GM19467 (cell line): Measurements from ENCODE around the gene MPG.
A peak's percentile ranks its signal among the peaks of the same experiment; 100 is the strongest.
"Not testable (repeated sequence)": the region's sequence is repeated elsewhere in the genome, so short reads cannot be mapped to it uniquely, and the experiment has no call there.

ENCODE experiments used
- ATAC-seq: cut with Tn5 transposase; IDR thresholded peaks from one replicate; pipeline ENCODE4 v1.9.1; 2021; ENCODE audit warnings: mild to moderate bottlenecking, moderate library complexity; ENCODE audit not compliant: unreplicated experiment

The MPG gene, protein sequence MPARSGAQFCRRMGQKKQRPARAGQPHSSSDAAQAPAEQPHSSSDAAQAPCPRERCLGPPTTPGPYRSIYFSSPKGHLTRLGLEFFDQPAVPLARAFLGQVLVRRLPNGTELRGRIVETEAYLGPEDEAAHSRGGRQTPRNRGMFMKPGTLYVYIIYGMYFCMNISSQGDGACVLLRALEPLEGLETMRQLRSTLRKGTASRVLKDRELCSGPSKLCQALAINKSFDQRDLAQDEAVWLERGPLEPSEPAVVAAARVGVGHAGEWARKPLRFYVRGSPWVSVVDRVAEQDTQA

DNA sequence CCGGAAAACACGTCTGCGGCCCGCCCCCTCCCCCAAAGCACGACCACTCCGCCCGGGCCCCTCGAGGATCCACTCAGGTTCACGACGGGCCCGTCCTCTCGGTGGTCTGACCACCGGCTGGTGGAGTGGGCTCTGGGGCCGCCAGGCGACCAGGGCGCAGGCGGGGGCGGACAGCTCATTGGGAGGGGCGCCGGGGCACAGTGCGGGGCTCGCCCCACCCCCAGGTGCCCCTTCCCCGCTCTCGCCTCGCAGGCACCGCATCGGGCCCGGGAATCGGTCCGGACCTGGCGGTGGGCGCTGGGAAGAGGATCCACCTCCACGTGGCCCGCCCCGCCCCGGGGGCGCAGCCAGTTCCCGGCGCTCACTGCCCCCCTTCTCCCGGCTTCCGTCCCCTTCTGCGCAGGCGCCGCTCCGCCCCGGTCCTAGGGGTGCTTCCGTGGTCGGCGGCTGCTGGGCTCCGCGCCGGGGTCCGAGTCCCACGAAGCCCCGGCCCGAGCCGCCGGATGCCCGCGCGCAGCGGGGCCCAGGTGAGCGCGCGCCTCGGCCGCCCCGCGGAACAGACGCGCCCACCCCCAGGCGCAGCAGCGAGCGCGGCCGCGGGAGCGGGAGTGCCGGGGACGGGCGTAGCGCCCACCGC, at the start of gene MPG:
TSS of gene MPG (plus strand) at position 419 of the 637 bp plus-strand sequence. CDS start at position 504, 85 bp downstream.
- peak; percentile 46 for ATAC-seq

DNA sequence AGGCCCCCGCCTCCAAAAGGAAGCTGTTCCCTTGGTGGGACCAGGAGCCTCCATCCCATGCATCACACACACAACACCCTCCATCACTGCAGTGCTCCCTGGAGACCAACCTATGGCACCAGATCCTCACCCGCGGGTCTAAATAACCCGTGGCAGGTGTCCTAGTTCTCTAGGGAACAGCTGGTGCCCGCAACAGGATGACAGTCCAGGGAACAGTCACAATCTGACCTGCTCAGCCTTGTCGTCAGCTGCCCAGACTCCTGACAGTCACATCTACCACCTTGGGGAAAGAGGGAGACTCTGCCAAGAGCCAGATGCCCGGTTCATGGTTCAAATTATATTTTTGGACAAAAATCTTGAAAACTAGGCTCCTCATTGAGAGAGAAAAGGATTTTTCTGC, 47.4 kb upstream of the MPG start:
- not testable (repeated sequence) for ATAC-seq

DNA sequence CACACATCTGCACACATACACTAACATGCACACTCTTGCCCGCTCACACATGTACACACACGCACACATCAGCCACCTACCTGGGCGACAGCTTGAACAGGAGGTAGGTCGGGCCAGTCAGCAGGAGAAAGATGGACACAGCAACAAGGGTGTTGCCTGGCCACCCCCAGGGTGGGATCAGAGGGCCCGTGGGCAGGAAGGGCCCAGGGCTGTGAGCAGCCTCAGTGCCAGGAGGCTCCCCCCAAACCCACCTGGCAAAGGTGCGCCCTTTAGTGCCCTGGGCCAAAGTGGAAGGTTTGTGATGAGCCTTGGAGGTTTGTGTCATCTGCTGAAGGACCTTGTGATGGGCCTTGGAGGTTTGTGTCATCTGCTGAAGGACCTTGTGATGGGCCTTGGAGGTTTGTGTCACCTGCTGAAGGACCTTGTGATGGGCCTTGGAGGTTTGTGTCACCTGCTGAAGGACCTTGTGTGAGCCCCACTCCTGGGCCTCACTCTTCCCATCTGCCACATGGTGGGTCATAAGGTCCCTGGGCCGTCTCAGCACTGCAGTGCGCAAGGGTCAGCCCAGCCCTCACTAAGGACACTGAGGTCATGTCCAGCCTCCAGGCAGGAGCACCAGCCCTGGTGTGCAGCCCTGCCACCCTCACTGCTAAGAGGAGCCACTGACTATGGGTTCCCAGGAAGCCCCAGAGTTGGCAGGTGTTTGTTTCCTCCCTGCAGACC, 44.7 kb upstream of the MPG start:
- ATAC-seq = not testable (repeated sequence)

DNA sequence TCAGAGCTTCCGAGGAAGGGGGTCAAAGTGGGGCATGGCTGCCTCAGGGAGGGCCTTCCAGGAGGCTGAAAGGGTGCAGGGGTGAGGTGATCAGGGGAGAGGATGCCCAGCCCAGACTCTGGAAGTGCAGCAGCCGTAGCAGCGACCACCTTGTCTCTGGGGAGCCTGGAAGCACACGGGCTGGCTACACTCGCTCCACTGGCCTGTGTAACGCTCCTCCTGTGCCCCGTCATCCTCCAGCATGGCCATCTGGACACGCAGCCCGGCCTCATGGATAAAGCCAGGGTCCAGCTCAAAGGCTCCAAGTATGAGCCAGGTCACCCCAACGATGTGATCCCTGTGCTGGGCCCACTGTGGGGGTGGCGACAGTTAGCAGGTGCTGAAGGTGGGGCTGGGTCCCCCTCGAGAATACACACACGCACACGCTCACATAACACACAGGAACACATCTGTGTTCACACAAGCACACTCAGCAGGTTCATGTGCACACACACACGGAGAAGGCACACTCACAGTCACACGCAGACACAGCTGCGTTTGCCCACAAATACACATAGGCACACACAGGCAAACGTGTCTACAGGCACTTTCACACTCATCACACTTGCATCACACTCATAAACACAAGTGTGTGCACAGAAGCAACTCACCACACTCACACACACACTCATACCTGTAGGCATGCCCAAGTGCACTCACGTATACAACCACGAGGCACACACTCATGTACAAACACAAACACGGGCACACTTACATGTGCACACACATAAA, 44.0 kb upstream of the MPG start:
- ATAC-seq = no peak

DNA sequence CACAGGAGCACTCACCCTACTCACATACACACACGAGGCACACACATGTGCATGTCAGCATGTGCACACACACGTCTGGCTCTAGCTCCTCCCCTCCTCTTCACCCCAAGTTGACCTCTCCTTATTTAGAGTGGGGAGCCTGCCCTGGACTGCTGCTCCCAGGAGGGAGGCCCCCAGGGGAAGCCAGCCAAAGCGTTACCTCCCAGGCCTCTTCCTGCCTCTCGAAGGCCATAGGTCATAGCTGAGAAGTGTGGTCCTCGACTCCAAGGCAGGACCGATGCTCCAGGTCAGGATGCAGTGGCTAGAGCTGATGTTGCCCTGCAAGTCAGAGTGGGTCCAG, 43.4 kb upstream of the MPG start:
- no peak for ATAC-seq

DNA sequence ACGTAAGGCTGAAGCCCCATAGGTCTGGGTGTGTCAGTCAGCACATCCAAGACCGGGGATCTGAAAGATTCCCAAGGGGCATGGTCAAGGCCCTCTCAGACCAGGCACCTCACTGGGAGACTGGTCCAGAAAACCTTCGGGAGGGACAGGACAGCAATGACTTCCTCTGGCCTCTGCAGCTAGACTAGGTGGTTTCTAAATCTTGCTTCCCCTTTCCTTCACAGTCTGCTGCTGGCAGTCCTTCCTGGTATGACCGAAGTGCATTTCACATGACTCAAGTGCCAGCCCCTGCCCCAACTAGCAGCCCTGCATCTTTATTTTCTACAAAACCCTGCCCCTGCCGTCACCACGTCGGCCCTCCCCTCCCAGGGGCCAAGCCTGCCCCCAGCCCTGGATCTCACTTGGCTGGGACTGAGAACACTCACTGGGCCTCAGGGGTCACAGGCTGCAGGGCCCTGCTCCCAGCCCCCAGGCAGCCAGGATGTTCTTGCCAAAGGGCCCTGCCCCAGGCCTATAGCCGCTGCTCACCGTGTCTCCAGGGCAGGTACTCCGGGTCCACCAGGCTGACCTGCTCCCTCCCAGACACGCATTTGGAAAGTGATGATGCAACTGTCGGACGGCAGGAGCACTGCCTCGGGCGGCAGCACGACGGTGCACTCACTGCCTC, 42.9 kb upstream of the MPG start:
- no peak for ATAC-seq

DNA sequence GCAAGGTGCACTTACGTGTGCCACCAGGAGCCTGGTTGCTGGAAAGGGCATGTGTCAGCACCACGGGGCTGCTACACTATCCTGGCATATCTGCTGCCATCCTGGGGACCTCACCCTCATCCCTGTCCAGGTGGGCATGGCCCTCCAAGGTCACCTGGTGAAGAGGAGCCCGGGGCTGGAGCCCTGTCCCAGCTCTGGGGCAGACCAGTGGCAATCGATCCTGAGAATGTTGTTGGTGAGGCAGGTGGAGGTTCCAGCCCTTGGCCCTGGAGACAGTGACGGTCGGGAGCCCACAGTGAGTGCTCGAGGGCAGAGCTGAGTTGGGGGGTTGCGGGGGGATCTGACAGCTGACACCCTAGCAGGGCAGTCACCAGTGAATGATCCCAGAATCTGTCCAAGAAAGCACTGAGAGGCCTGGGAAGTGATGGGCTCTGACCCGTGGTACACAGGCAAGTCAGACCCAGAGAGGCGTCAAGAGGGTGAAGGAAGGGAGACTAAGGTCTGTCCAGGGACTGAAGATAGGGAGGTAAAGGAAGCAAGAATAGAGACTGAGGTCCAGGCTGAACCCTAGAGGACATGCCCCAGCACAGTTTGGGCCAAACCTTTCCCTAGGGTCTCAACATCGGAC, 42.2 kb upstream of the MPG start:
- no peak for ATAC-seq

DNA sequence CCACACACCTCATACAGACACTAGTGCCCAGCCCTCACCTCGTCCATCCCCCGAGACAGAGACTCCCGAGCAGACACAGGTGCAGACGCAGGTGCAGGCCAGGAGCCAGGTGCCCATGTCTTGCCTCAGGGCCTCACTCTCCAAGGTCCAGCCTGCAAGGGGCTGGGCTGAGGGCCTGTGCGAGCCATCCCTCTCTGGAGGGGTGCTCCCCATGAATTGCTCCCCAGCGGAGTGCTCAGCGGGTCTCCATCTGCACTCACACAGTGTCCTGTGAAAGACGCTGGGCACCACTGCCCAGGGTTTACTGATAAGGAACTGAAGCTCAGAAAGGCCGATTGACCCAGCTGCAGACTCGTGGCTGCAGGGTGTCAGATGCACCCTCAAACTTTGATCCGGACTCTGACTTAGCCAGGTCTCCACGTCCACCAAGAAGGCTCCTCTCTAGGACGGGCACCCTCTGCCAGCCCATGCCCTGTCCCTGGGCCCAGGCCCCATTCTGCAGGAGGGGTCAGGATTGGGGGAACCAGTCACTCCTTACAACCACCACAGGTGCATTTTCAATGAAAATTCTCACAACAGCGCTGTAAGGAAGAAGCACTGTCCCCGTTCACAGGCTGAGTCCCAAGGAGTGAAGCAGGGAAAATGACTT, 41.6 kb upstream of the MPG start:
- ATAC-seq = no peak

DNA sequence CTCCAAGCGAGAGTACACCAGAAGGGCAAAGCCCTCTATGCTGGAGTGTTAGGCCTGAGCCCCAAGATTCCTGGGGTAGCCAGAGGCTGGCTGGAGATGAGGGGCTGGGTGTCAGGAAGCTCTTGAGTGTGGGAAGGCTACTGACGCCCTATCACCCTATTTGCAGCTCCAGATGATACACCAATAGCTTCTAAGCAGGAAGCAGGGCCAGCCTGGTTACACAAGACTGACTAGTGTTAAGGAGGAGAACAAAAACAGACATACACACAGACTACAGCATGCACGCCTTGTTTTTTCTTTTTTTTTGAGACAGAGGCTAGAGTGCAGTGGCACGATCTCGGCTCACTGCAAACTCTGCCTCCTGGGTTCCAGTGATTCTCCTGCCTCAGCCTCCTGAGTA, 40.5 kb upstream of the MPG start:
- ATAC-seq = no peak

DNA sequence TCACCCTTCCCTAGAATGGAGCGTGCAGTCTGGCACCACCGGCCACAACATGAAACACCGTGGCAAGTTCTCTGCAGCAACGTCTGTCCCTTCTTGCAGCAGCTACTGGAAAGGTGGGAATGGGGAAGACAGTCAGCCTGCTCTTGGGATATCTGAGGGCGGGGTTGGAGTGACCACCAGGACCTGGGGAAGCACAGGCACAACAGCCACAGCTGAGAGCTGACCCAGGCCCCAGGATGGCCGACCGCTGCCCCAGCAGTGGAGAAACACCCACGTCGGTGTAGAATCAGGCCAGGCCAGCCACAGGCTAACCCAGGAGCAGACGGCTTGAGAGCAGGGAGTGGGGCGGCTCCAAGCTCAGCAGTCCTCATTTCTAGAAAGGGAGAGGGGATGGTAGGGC, 39.8 kb upstream of the MPG start:
- ATAC-seq = not testable (repeated sequence)

DNA sequence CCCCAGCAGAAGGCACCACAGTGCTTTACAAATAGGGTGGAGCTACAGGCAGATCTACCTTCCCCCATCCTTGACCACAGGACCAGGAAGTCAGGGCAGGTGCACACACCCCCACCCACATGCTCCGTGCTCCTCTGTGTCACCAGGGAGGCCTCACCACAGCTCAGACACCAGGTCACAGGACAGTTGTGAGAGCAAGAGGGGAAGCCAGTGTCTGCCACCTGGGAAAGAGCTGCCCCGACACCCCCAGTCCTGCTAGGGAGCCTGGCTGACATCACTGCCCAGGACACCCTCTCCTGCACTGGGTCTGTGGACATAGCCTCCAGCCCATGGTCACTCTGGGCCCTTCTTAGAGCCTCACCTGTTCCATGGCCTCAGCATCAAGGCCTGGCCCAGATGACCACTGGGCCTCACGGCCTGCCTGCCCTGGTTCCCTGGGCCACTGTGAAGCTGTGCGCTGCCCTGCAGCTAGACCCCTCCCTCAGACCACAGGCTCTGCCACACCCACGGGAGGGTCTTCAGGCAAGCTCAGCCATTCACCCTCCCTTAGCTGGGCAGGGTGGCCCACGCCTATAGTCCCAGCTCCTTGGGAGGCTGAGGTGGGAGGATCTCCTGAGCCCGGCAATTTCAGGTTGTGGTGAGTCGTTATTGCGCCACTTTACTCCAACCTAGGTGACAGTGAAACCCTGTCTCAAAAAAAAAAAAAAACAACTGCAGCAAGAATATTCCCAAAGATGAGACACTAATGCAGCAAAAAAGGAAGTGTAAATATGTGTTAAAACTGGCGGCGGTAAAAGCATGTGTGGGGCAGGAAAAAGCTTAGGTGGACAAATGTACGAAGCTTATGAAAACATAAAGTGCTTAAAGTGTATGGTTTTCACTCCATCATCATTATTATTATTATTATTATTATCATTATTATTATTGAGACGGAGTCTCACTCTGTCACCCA, 38.8 kb upstream of the MPG start:
- ATAC-seq = peak; percentile 62

DNA sequence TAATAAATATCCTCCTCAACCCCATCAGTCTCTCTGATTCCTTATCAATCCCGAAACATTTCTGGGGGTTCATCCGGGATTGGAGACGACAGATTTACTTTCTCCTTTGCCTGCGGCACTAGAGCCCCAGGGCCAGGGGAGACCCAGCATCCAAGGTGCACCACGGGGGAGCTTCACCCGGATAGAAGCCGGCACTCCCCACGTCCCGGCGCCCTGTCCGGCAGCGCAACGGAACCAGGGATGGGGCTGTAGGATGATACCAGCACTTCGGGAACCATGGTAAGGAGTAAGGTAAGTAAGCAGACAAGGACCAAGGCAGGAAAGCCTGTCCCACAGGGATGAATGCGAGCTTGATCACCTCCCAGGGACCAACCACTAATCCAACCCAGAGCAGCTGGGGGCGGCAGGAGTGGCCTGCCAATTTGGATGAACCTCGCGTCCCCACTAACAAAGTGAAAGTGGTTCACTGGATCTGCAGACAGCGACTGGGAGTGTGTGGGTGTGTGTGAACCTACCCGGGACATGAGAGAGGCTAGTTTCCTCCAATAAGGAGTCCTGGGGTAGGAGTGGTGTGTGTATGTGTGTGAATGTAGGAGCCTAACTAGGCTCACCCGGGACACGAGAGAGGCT, 36.5 kb upstream of the MPG start:
- ATAC-seq = no peak

DNA sequence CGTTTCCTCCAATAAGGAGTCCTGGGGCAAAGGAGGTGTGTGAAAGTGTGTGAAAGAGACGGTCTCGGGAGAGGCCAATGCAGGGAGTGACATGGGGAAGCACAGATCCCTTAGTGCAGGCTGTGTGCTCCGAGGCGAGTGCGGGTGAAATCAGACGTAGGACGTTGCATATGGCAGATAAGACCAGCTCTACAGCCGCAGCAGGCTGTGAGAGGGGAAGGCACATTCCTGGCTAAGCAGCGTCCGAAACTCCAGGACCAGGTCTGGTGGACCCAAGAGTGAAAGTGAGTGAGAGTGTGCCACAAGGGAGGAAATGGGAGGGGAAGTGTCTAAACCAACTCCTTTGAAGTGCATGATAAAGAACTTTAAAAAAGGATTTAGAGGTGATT, 36.0 kb upstream of the MPG start:
- no peak for ATAC-seq

DNA sequence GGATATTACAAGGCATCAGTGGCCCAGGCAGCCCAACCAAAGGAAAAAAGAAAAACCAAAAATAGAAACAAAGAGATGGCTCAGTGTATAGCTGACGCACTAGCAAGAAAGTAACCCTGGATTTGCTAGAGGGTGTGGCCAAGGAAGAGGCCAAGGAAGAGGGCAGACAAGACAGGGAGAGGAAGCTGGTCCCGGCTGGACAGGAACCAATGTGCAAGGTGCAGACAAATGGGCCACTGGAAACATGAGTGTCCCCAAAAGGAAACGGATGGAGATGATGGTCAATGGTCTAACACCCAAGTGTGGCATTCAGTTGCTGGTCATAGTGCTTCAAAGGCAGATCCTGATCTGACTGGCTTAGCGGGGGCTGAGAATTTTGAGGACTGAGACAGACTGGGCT, 35.3 kb upstream of the MPG start:
- no peak for ATAC-seq

DNA sequence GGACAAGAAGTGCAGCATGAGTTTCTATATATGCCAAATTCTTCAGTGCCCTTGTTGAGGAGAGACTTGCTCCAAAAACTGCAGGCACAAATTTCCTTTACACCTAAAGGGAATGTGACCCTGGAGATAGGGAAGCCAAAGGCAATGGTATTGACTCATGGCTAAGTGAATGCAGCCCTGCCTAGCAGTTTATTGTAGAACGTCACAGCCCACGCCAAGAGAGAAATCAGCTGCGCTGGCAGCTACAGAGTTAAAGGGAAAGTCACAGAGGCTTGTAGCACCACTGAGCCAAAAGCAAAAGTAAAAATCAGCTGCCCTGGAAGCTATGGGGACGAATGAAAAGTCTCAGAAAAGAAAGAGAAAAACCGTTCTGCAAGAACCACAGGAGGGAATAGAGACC, 34.7 kb upstream of the MPG start:
- ATAC-seq = no peak

DNA sequence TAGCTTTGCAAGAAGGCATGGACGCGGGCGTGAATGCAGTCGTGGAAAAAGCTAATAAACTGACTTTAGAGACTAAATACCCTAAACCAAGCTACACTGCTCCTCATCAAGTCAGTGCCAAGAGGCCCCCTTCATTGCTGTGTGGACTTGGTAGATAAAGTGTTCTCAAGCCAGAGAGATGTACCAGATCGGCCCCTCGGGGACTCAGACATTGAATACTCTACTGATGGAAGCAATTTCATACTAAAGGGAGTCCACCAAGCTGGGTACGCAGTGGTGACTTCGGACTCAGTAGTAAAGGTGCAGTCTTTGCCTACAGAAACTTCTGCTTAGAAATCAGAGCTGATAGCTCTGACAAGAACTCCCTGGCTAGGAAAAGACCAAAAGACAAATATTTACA, 33.4 kb upstream of the MPG start:
- ATAC-seq = no peak

DNA sequence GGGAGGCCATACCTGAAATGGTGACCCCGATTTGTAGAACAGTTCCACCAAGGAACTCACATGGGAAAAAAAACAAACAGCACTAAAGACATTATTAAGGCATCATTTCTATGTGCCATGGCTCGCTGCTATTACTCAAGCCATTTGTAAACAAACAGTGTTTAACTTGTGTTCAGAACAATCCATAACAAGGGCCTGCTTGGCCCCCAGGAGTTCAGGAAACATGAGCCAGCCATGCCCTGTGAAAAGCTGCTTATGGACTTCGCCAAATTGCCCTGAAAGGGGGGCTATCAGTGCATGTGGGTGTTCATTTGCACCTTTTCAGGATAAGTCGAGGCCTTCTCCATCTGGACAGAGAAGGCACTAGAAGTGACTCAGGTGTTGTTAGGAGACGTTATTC, 32.6 kb upstream of the MPG start:
- ATAC-seq = no peak

DNA sequence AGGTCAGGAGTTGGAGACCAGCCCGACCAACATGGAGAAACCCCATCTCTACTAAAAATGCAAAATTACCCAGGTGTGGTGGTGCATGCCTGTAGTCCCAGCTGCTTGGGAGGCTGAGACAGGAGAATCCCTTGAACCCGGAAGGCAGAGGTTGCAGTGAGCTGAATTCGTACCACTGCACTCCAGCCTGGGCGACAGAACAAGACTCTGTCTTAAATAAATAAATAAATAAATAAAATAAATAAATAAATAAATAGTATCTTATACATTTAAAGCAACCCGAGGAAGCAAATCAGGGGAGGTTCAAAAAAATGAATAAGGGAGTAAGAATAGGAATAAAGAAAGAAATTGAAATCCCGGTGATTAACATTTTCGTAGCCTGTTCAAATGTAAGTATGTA, 31.5 kb upstream of the MPG start:
- ATAC-seq = not testable (repeated sequence)
